Adrenal gland (tissue), 12 donors: ENCODE results near the gene PVALEF. TPM values are rescaled to one million over a fixed set of nuclear protein-coding genes. Genes with fewer than 3 reads are reported as not detected.

Experiments
- DNase-seq, 7 donors: peaks; one replicate each; pipeline ENCODE4 v3.0.0-alpha.2; 2019 to 2020
- H3K27ac ChIP-seq, 5 donors: fragments of 200-600 bp; sonication (generic) in 4 of 5; 1 replicate in 3 of 5; 2 replicates in 2 of 5; pipeline versions ENCODE4 v1.5.1 to v1.8.0; 2016 to 2020; ENCODE audit warnings: mild to moderate bottlenecking in 1 of 5
- H3K27me3 ChIP-seq: fragments of 200-600 bp; 2 replicates; pipeline ENCODE4 v1.8.0; 2021
- H3K36me3 ChIP-seq, 2 donors: fragments of 200-600 bp; replicated peaks in 1 of 2; 1 replicate in 1 of 2; 2 replicates in 1 of 2; pipeline versions ENCODE4 v1.5.1 to v1.8.0; 2018 to 2022
- H3K4me1 ChIP-seq, 2 donors: fragments of 200-600 bp; replicated peaks in 1 of 2; 1 replicate in 1 of 2; 2 replicates in 1 of 2; pipeline versions ENCODE4 v1.5.1 to v1.8.0; 2018 to 2021
- H3K4me3 ChIP-seq, 4 donors: fragments of 200-600 bp; sonication (generic) in 3 of 4; one replicate each; pipeline ENCODE4 v1.5.1; 2016 to 2018
- H3K9me3 ChIP-seq, 3 donors: fragments of 200-600 bp; sonication (generic) in 1 of 3; replicated peaks in 1 of 3; 1 replicate in 2 of 3; 2 replicates in 1 of 3; pipeline versions ENCODE4 v1.5.1 to v1.8.0; 2016 to 2021
- CTCF ChIP-seq, 6 experiments: fragments of 450-650 bp in 4 of 6; fragments of 200-600 bp in 2 of 6; sonication (generic) in 1 of 6; IDR thresholded peaks; 1 replicate in 5 of 6; 2 replicates in 1 of 6; pipeline versions ENCODE4 v1.5.1 to v1.8.0; 2016 to 2021; ENCODE audit warnings: antibody characterized with exemption in 6 of 6, mild to moderate bottlenecking in 2 of 6, moderate library complexity in 1 of 6
- POLR2A ChIP-seq, 2 donors: fragments of 450-650 bp; IDR thresholded peaks; one replicate each; pipeline ENCODE4 v1.6.1; 2017; ENCODE audit warnings: antibody characterized with exemption in 2 of 2, mild to moderate bottlenecking in 2 of 2, moderate library complexity in 1 of 2
- WGBS, 4 donors: extraction: QIAGEN DNeasy Blood & Tissue Kit in 2 of 4; methylation state at CpG; one replicate each; pipeline versions ENCODE4 v1.1.5 to v1.1.7; 2013 to 2017; 5-methylcytosine and 5-hydroxymethylcytosine counted together
- intact Hi-C, 2 donors: fragments of 100-400 bp; cut with DNase I; formaldehyde crosslinking; loops; one replicate each; pipeline versions ENCODE4 v1.14.1 to v1.15.0; 2022 to 2023
- polyA plus RNA-seq, 3 donors: library from polyadenylated mRNA; stranded (reverse); fragments of 200-250 nt in 2 of 3; fragments of 350-450 nt in 1 of 3; fragmentation: Illumina TruSeq in 1 of 3; extraction: RNeasy Lipid Tissue Mini Kit (QIAGEN cat#74804) in 1 of 3; gene quantifications; one replicate each; pipeline ENCODE4 v1.2.3, GENCODE V29; 2013 to 2014
- total RNA-seq, 9 donors: library from RNA; depleted of rRNA in 4 of 9; stranded (reverse); fragments of >200 nt in 4 of 9; fragments of 120-200 nt in 1 of 9; fragmentation: NEBNext Ultra II Directional in 1 of 9; extraction: Animal tissue kit (Norgen Biotek cat#: 25700) in 1 of 9; gene quantifications; one replicate each; pipeline versions ENCODE4 v1.1.0 to v1.2.4, GENCODE V29; 2013 to 2023
- donor health status: healthy with polysubstance abuse.
- donor health status: Bipolar disorder and iron deficiency.
- donor health status: DM: yes; HTN: yes; CAD: no.
- donor health status: DM: no; HTN: no; CAD: no.
- donor health status: DM: no; HTN: no; CAD: no.
- donor health status: DM: yes; HTN: yes; CAD: no.

The PVALEF gene
- total and polyA plus RNA-seq, 12 donors: not detected

- Histone ChIP-seq H3K9me3 (no peaks in the 10 kb centered on the region), H3K4me1 (no peaks in the 10 kb centered on the region), H3K36me3 (no peaks in the 10 kb centered on the region), H3K4me3 (no peak overlapping the region), H3K27me3 (no peaks in the 10 kb centered on the region), H3K27ac (no peak overlapping the region)
- no peak for DNase-seq
- intact Hi-C loops: no loop called here
- WGBS, 4 donors: 85 to 96% (median 88%) methylated on average over 2 to 13 of the region's 13 CpGs
- no peak for TF ChIP-seq POLR2A (IDR thresholded peaks at IDR 0.05)
- TF ChIP-seq CTCF (IDR thresholded peaks at IDR 0.05): no peak
Observed at GRCh38 chr17:81137248-81137647, 28.1 kb upstream of the PVALEF start.

DNA sequence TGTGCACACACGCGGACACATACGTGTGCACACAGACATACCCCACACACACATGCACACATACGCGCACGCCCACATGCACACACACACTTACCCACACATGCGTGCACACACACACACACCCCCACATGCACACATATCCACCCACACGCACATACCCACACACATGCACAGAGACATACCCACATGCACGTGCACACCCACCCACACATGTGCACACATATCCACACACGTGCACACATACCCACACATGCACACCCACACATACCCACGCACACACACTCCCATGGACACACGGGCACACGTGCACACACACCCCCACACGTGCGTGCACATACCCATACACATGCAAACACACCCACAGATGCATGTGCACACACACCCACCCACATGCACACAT, 27.2 kb upstream of the PVALEF start:
- H3K4me3 ChIP-seq: no peak overlapping the region
- no peak overlapping the region for H3K27ac ChIP-seq
- DNase-seq: no peak
- H3K4me1 ChIP-seq: peaks cover 0 to 8% of the 10 kb centered on the region in 2 donors
- H3K27me3 ChIP-seq: no peaks in the 10 kb centered on the region
- no peaks in the 10 kb centered on the region for H3K9me3 ChIP-seq
- no peak for TF ChIP-seq CTCF (IDR thresholded peaks at IDR 0.05)
- no peak for TF ChIP-seq POLR2A (IDR thresholded peaks at IDR 0.05)
- no peaks in the 10 kb centered on the region for H3K36me3 ChIP-seq
- intact Hi-C loops: no loop called here
- 82 to 93% (median 89%) methylated on average over 13 to 15 of the region's 15 CpGs for WGBS, 4 donors

DNA sequence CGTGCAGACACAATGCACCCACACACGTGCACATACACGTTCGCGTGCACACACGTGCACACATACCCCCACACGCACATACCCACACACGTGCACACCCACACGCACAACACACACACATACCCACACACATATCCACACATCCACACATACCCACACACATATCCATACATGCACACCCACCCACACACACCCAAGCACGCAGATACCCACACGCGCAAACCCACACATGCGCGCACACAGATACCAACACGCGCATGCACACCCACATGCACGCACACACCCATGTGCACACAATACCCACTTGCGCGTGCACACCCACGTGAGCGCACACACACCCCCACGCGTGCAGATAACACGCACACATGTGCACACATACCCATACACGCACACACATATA, 26.8 kb upstream of the PVALEF start:
- no peak overlapping the region for H3K27ac ChIP-seq
- intact Hi-C loops: no loop called here
- H3K27me3 ChIP-seq: no peaks in the 10 kb centered on the region
- peaks cover 0 to 9% of the 10 kb centered on the region in 2 donors for H3K4me1 ChIP-seq
- DNase-seq: no peak
- WGBS, 4 donors: 92 to 94% (median 93%) methylated on average over 25 of the region's 25 CpGs
- no peaks in the 10 kb centered on the region for H3K36me3 ChIP-seq
- TF ChIP-seq CTCF (IDR thresholded peaks at IDR 0.05): no peak
- TF ChIP-seq POLR2A (IDR thresholded peaks at IDR 0.05): no peak
- no peaks in the 10 kb centered on the region for H3K9me3 ChIP-seq
- H3K4me3 ChIP-seq: no peak overlapping the region

DNA sequence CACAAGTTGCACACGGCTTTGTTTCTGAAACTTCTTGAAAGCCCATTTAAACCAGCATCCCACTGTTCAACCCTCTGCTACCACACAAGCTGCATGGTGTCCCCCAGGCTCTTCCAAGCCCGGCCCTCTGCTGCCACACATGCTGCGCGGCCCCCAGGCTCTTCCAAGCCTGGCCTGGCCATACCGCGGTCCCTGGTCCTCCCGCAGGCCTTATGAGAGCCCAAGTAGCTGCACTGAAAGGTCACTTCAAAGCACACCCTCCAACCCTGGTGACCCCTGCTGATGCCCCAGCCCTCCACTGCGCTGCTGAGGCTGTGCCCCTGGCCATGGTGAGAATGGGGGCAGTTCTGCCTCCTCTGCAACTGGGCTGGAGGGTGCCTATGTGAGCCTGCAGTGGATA, 25.9 kb upstream of the PVALEF start:
- Histone ChIP-seq H3K4me3 (no peak overlapping the region), H3K4me1 (peaks cover 0 to 9% of the 10 kb centered on the region in 2 donors), H3K27me3 (no peaks in the 10 kb centered on the region), H3K9me3 (no peaks in the 10 kb centered on the region), H3K36me3 (no peaks in the 10 kb centered on the region), H3K27ac (no peak overlapping the region)
- no peak for TF ChIP-seq CTCF (IDR thresholded peaks at IDR 0.05)
- no peak for TF ChIP-seq POLR2A (IDR thresholded peaks at IDR 0.05)
- whole genome bisulfite sequencing, 4 donors: 61 to 95% (median 86%) methylated on average over 4 to 8 of the region's 8 CpGs
- no peak for DNase-seq
- intact Hi-C loops: no loop called here
